NCI-H524 treated with DMSO at 0.1 percent for 48 hours (cell line): ENCODE data around the gene MLH1.

ENCODE experiments used
- DNase-seq: peaks from one replicate; lab custom pipeline; 2025; lab: John Stamatoyannopoulos, UW

Gene MLH1

GRCh38 chr3:36981006-36981405 is 12.3 kb upstream of the MLH1 start:
- no peak for DNase-seq

DNA sequence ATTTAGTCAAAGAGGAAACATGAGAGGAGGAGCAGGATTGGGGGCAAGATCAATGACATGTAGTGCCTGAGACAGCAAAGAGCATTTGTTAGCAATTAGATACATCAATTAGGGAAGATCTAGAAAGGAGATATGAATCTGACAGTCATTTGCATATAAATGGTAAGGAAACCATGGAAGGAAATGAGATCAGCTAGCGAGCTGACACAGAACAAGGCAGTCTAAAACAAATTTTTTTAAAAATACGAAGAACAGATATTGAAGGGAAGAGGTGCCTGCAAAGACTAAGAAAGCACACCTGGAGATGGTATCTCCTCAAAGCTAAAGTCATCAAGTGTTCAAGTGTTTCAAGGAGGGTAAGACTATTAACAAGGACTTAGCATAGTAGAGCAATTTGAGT is 5.0 kb upstream of the MLH1 start:
- DNase-seq, result no peak

GRCh38 chr3:36989005-36989404 is 4.3 kb upstream of the MLH1 start:
- no peak for DNase-seq

DNA sequence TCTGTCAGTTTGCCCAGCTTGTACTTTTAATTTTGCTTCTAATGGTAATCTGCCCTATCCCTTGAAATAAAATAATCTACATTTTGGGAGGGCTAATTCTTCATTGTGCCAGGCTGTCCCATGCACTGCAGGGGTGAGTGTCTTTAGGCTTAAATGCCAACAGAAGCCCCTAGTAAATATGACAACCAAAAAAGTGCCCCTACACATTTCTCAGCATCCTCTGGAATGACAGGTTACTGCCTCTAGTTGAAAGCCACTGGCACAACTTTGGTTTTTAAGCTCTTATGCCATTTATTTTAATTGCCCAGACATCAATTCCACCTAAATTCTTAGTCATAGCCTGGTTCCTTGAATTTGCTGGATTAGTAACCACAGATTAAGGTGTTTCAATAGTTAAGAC is 3.8 kb upstream of the MLH1 start:
- DNase-seq, result no peak

GRCh38 chr3:36991147-36991546 is 2.2 kb upstream of the MLH1 start:
- no peak for DNase-seq

- no peak for DNase-seq
Measured at GRCh38 chr3:36991923-36992805, 1.2 kb upstream of the MLH1 start.

GRCh38 chr3:36992806-36993325 is 452 bp upstream of the MLH1 start, which contains the start of gene EPM2AIP1:
TSS of gene EPM2AIP1 (minus strand) at chr3:36993131. CDS start at chr3:36993077, 54 bp downstream.
- DNase-seq, result no peak

GRCh38 chr3:37014620-37015019 is 21.3 kb downstream of the MLH1 start:
- DNase-seq, result no peak

GRCh38 chr3:37015642-37016041 is 22.3 kb downstream of the MLH1 start:
- no peak for DNase-seq

DNA sequence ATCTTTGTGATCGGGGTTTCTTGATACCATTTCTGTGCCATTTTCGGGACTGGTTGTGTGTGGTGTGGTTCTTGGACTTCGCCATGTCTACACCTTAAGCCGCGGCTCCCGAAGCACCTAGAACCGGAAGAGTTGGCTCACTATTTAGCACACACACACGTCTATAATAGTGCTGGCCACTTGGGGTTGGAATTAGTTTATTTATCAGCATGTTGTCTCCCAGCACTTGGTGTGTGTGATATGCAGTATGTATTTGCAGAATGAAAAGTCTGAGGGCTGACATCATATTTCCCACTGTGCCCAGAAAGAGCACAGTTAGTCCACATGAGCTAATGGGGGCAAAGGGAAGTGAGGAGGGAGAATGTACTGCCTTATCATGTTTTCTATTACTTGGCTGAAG is 23.6 kb downstream of the MLH1 start:
- no peak for DNase-seq

GRCh38 chr3:37017683-37018082 is 24.4 kb downstream of the MLH1 start:
- no peak for DNase-seq

- no peak for DNase-seq
Measured at GRCh38 chr3:37024092-37024491, 30.8 kb downstream of the MLH1 start.

- DNase-seq, result no peak
Measured at GRCh38 chr3:37024820-37025405, 31.6 kb downstream of the MLH1 start.

DNA sequence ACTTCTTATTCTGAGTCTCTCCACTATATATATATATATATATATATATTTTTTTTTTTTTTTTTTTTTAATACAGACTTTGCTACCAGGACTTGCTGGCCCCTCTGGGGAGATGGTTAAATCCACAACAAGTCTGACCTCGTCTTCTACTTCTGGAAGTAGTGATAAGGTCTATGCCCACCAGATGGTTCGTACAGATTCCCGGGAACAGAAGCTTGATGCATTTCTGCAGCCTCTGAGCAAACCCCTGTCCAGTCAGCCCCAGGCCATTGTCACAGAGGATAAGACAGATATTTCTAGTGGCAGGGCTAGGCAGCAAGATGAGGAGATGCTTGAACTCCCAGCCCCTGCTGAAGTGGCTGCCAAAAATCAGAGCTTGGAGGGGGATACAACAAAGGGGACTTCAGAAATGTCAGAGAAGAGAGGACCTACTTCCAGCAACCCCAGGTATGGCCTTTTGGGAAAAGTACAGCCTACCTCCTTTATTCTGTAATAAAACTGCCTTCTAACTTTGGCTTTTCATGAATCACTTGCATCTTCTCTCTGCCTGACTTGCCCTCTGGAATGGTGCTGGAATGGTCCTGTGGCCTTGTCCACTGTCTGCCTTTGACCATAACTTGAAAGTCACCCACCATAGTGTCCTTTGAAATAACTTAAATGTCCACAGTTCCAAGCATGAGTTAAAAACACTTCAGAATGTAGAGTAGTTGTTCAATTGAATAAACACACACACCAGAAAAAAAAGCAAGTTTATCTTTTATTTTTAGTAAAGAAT is 32.4 kb downstream of the MLH1 start:
- no peak for DNase-seq

DNA sequence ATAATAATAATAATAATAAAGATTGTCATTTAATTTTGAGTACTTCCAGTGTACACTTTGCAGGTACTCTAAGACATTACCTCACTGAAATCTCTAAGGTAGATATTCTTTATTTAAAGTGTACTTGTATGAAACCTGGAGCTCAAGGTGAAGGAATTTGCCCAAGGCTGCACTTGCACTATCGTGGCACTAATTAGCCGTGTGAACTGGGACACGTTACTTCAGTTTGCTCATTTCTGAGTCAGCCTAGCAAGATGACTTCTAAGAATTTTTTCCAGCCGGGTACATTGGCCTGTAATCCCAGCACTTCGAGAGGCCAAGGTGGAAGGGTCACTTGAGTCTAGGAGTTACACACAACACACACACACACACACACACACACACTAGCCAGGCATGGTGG is 33.5 kb downstream of the MLH1 start:
- no peak for DNase-seq

- no peak for DNase-seq
Measured at GRCh38 chr3:37028329-37028728, 35.0 kb downstream of the MLH1 start.

- no peak for DNase-seq
Measured at GRCh38 chr3:37029111-37029510, 35.8 kb downstream of the MLH1 start.

- no peak for DNase-seq
Measured at GRCh38 chr3:37029516-37030163, 36.3 kb downstream of the MLH1 start.

DNA sequence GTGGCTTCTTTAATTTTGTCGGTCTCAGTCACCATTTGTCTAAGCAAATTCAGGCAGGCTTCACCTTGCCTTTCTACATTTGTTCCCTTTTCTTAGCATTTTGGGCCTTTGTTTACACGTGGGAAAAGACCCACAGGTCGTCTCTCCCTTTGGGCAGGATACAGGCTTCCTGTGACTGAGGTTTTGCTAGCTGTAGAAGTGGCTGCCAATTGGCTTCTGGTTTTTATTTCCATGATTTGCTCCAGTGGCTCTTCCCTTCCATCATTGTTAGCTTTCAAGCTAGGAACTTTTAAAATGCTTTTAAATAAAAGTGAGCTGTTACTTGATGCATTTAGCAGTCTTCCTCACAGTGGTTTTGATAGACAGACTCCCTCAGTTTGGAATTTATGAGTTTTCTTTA is 37.3 kb downstream of the MLH1 start:
- DNase-seq, result no peak

- DNase-seq, result no peak
Measured at GRCh38 chr3:37031096-37031682, 37.9 kb downstream of the MLH1 start.

DNA sequence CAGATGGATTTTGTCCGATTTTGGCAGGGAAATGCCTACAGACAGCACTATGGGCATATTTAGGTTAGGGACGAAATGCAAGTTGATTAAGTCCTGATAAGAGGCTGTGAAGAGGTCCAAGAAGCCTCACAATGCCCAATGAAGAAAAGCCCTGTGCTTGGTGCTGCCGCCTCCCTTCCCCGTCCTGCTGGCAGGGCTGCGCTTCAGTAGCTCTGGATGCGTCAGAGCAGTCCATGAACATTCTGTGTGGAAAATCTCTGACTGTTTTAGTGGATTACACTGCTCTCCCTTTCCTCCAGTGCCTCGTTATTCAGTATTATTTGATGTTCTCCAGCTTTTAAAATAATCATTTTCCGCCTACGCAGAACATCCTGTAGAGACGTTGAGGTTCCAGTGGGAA is 39.6 kb downstream of the MLH1 start:
- DNase-seq, result no peak

DNA sequence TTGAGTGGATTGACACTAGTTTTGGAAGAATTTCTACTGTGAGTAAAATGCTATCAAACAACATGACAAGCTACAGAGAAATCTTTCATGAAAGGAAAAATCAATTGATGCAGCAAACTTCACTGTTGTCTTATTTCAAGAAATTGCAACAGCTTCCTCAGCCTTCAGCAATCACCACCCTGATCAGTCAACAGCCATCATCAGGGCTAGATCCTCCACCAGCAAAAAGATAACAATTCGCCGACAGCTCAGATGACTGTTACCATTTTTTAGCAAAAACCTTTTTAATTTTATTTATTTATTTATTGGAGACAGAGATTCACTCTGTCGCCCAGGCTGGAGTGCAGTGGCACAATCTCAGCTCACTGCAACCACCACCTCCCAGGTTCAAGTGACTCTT is 44.0 kb downstream of the MLH1 start:
- DNase-seq, result no peak
